ENCODE data around the gene GFM2. TPM values are rescaled to one million over a fixed set of nuclear protein-coding genes. Genes with fewer than 3 reads are reported as not detected.

The GFM2 gene
- polyA plus RNA-seq, 1 of the 3 experiments (the other 2 are of a cell fraction), result 29.5 TPM

- DNase-seq, result no peak
- Histone ChIP-seq H3K27me3 (ENCODE audit: insufficient read depth) (no peaks in the 10 kb centered on the region), H4K20me1 (ENCODE audit: insufficient read depth) (no peaks in the 10 kb centered on the region), H3K9me3 (no peaks in the 10 kb centered on the region), H2AFZ (ENCODE audit: low read depth) (no peak overlapping the region), H3K27ac (ENCODE audit: low read depth in 2 of 2, low read length in 1 of 2) (no peak overlapping the region), H3K79me2 (ENCODE audit: insufficient read depth) (no peaks in the 10 kb centered on the region), H3K4me2 (no peak overlapping the region), H3K9ac (no peak overlapping the region), H3K4me3 (ENCODE audit: low read depth in 2 of 2, low read length in 1 of 2) (no peak overlapping the region), H3K9me2 (no peaks in the 10 kb centered on the region), H3K4me1 (ENCODE audit: control insufficient read depth in 1 of 2, insufficient read depth in 2 of 2, low read depth in 1 of 2, low read length in 1 of 2) (no peaks in the 10 kb centered on the region), H3K36me3 (replicated peaks in 1 of 2; ENCODE audit: control insufficient read depth in 1 of 2, insufficient read depth in 2 of 2, low read length in 1 of 2) (peaks cover 2 to 20% of the 10 kb centered on the region in 2 experiments), H3F3A (replicated peaks; ENCODE audit: insufficient read depth) (peaks cover 3% of the 10 kb centered on the region)
- no peak for TF ChIP-seq POLR2AphosphoS5 (IDR thresholded peaks at IDR 0.05; ENCODE audit: low read depth, low read length)
- no peak for TF ChIP-seq YY1 (IDR thresholded peaks at IDR 0.05; ENCODE audit: low read depth)
- no peak for TF ChIP-seq EP300 (IDR thresholded peaks at IDR 0.05; ENCODE audit: borderline replicate concordance in 1 of 2, low read depth in 1 of 2, low read length in 1 of 2)
- no peak for TF ChIP-seq SMC3 (IDR thresholded peaks at IDR 0.05; ENCODE audit: low read depth, low read length)
- TF ChIP-seq GABPA (IDR thresholded peaks at IDR 0.05; ENCODE audit: low read depth), result no peak
- no peak for TF ChIP-seq MXI1 (IDR thresholded peaks at IDR 0.05; ENCODE audit: low read depth, low read length)
- TF ChIP-seq RCOR1 (IDR thresholded peaks at IDR 0.05; ENCODE audit: low read length), result no peak
- TF ChIP-seq RXRA (IDR thresholded peaks at IDR 0.05; ENCODE audit: borderline replicate concordance, low read depth), result no peak
- no peak for TF ChIP-seq REST (IDR thresholded peaks at IDR 0.05; ENCODE audit: low read depth, low read length)
- no peak for TF ChIP-seq RFX5 (IDR thresholded peaks at IDR 0.05; ENCODE audit: low read length)
- TF ChIP-seq PBX3 (IDR thresholded peaks at IDR 0.05), result no peak
- no peak for TF ChIP-seq SIN3A (IDR thresholded peaks at IDR 0.05; ENCODE audit: borderline replicate concordance, low read depth, low read length)
- TF ChIP-seq RAD21 (IDR thresholded peaks at IDR 0.05; ENCODE audit: low read length), result no peak
- ChIA-PET CTCF (no interaction called here), POLR2A (no interaction called here)
- 87% methylated on average over 3 of the region's 3 CpGs for WGBS (ENCODE audit: low lambda C conversion rate)
These were observed 34.3 kb upstream of the GFM2 start for GRCh38 chr5:74801197-74801596.
